KMS-11 (cell line): ENCODE measurements around the gene GABRR2.

Experiments
- H2AFZ ChIP-seq: fragments of 200-600 bp; sonication (generic); 2 replicates; pipeline ENCODE4 v1.6.1; 2016; ENCODE audit warnings: antibody characterized with exemption, mixed run types, low read depth
- H3K27ac ChIP-seq: fragments of 200-600 bp; sonication (generic); 2 replicates; pipeline ENCODE4 v1.6.1; 2016; ENCODE audit warnings: mild to moderate bottlenecking, mixed run types
- H3K27me3 ChIP-seq: fragments of 200-600 bp; sonication (generic); 2 replicates; pipeline ENCODE4 v1.6.1; 2017; ENCODE audit warnings: mild to moderate bottlenecking, low read depth, mixed run types, moderate library complexity; ENCODE audit not compliant: insufficient read depth
- H3K36me3 ChIP-seq: fragments of 200-600 bp; sonication (generic); 2 replicates; pipeline ENCODE4 v1.6.1; 2017; ENCODE audit warnings: mild to moderate bottlenecking, mixed run types; ENCODE audit not compliant: insufficient read depth
- H3K4me1 ChIP-seq: fragments of 200-600 bp; sonication (generic); 2 replicates; pipeline ENCODE4 v1.6.1; 2016; ENCODE audit warnings: mild to moderate bottlenecking, low read depth, mixed run types; ENCODE audit not compliant: poor library complexity, severe bottlenecking
- H3K4me2 ChIP-seq: fragments of 200-600 bp; sonication (generic); 2 replicates; pipeline ENCODE4 v1.7.0; 2016; ENCODE audit warnings: mild to moderate bottlenecking, mixed run types
- H3K4me3 ChIP-seq: fragments of 200-600 bp; sonication (generic); IDR thresholded peaks from 2 replicates; pipeline ENCODE4 v1.6.1; 2017; ENCODE audit warnings: low read depth, low read length, mixed read lengths; ENCODE audit not compliant: insufficient read depth
- H3K79me2 ChIP-seq: fragments of 200-600 bp; sonication (generic); 2 replicates; pipeline ENCODE4 v1.6.1; 2016; ENCODE audit warnings: low read depth, mixed run types; ENCODE audit not compliant: insufficient read depth
- H3K9ac ChIP-seq: fragments of 200-600 bp; sonication (generic); 2 replicates; pipeline ENCODE4 v1.6.1; 2016; ENCODE audit warnings: mild to moderate bottlenecking, mixed run types
- H4K20me1 ChIP-seq: fragments of 200-600 bp; sonication (generic); 2 replicates; pipeline ENCODE4 v1.6.1; 2016; ENCODE audit warnings: mild to moderate bottlenecking, mixed run types; ENCODE audit not compliant: insufficient read depth
- CTCF ChIP-seq: fragments of 200-600 bp; sonication (generic); conservative IDR thresholded peaks from 2 replicates; pipeline ENCODE4 v1.6.1; 2017; ENCODE audit warnings: low read depth, mild to moderate bottlenecking, antibody characterized with exemption, low read length, moderate library complexity, mixed read lengths

GABRR2 gene

GRCh38 chr6:89214197-89214596 lies 100.9 kb downstream of the GABRR2 start:
- Histone ChIP-seq H3K4me3 (no peak overlapping the region), H4K20me1 (no peaks in the 10 kb centered on the region), H3K27ac (peak overlapping the region; percentile 63; the same call in 1 of the 2 replicates), H3K9ac (no peak overlapping the region), H3K4me1 (peaks cover 52% of the 10 kb centered on the region), H3K4me2 (peak overlapping the region; percentile 92; the same call in 1 of the 2 replicates), H3K27me3 (no peaks in the 10 kb centered on the region), H2AFZ (no peak overlapping the region), H3K79me2 (no peaks in the 10 kb centered on the region), H3K36me3 (no peaks in the 10 kb centered on the region)
- TF ChIP-seq CTCF: no peak

DNA sequence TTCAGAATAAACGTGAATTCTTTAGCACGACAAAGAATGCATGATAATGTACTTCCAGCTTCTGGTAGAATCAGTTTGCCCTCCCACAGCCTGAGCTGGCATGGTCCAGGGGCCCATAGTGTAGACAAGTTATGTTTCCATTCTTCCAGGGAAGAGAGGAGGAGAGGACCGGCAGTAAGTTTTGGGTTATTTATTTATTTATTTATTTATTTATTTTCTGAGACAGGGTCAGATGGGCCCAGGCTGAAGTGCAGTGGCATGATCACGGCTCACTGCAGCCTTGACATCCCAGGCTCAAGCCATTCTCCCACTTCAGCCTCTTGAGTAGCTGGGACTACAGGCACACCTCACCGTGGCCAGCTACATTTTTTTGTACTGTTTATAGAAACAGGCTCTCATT lies 102.6 kb downstream of the GABRR2 start:
- Histone ChIP-seq H3K27ac (no peak overlapping the region), H2AFZ (no peak overlapping the region), H3K36me3 (no peaks in the 10 kb centered on the region), H3K4me3 (no peak overlapping the region), H3K4me1 (peaks cover 46% of the 10 kb centered on the region), H3K9ac (no peak overlapping the region), H4K20me1 (no peaks in the 10 kb centered on the region), H3K4me2 (no peak overlapping the region), H3K27me3 (no peaks in the 10 kb centered on the region), H3K79me2 (no peaks in the 10 kb centered on the region)
- TF ChIP-seq CTCF: no peak

GRCh38 chr6:89209457-89209856 lies 105.6 kb downstream of the GABRR2 start:
- no peak for TF ChIP-seq CTCF

DNA sequence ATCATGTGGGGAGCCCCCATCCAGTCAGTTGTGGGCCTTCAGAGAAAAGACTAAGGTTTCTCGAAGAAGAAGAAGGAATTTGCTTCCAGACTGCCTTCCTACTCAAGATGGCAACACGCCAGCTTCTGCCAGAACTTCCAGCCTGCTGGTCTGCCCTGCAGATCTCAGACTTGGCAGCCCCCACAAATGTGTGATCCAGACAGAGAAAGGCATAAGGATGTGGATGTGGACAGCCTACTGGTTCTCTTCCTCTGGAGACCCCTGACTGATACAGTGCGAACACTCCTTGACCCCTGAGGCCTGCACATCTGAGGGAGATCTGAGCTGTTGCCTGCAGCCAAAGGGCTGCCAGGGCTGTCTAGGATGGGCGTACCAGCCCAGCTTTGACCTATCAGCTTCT lies 106.5 kb downstream of the GABRR2 start:
- no peak for TF ChIP-seq CTCF
- Histone ChIP-seq H3K27me3 (no peaks in the 10 kb centered on the region), H3K79me2 (no peaks in the 10 kb centered on the region), H3K4me1 (peaks cover 12% of the 10 kb centered on the region), H3K4me3 (no peak overlapping the region), H2AFZ (no peak overlapping the region), H3K9ac (no peak overlapping the region), H4K20me1 (no peaks in the 10 kb centered on the region), H3K4me2 (no peak overlapping the region), H3K36me3 (no peaks in the 10 kb centered on the region), H3K27ac (no peak overlapping the region)

More at GRCh38 chr6:89209457-89209856, 105.6 kb downstream of the GABRR2 start:
- no peaks in the 10 kb centered on the region for H4K20me1 ChIP-seq
- H3K79me2 ChIP-seq: no peaks in the 10 kb centered on the region
- H2AFZ ChIP-seq: no peak overlapping the region
- H3K27ac ChIP-seq: no peak overlapping the region
- H3K4me2 ChIP-seq: no peak overlapping the region
- peaks cover 21% of the 10 kb centered on the region for H3K4me1 ChIP-seq
- H3K9ac ChIP-seq: no peak overlapping the region
- H3K36me3 ChIP-seq: no peaks in the 10 kb centered on the region
- H3K4me3 ChIP-seq: no peak overlapping the region
- H3K27me3 ChIP-seq: no peaks in the 10 kb centered on the region
